K562 (cell line): ENCODE measurements around the gene STRADB. TPM values are rescaled to one million over a fixed set of nuclear protein-coding genes. Genes with fewer than 3 reads are reported as not detected.

ENCODE experiments used
- ATAC-seq: fragments of 200-7000 bp; cut with Tn5 transposase; 3 replicates; pipeline ENCODE4 v1.9.1; 2020; ENCODE audit warnings: moderate library complexity
- Bru-seq: library from RNA; stranded (reverse); fragments of 400-500 nt; gene quantifications from one replicate; lab custom pipeline; 2021; lab: Mats Ljungman, UMichigan
- BruChase-seq, 2 experiments: library from RNA; stranded (reverse); fragments of 400-500 nt; gene quantifications; one replicate each; lab custom pipeline; 2021; lab: Mats Ljungman, UMichigan
- BruUV-seq: library from RNA; stranded (reverse); fragments of 400-500 nt; replicated peaks from 2 replicates; lab custom pipeline; 2021; lab: Mats Ljungman, UMichigan
- CTCF ChIA-PET: fragments of 300-600 bp; formaldehyde crosslinking; extraction: SDS; loops from one replicate; lab custom pipeline; 2021; ENCODE audit warnings: low intra/inter-chr PET ratio; lab: Yijun Ruan, JAX
- POLR2A ChIA-PET: fragments of 300-600, 350-650 bp; sonication (Branson Sonifier 250); formaldehyde crosslinking; extraction: SDS; loops from one replicate; lab custom pipeline; 2021; ENCODE audit warnings: antibody characterized with exemption, inconsistent platforms; lab: Yijun Ruan, JAX
- DNase-seq, 4 experiments: peaks; one replicate each; pipeline versions ENCODE4 v3.0.0 to v3.0.0-alpha.2; 2011 to 2018; ENCODE audit warnings: low spot score in 3 of 4, mixed read lengths in 3 of 4; ENCODE audit errors: extremely low read depth in 1 of 4
- FAIRE-seq: peaks from 2 replicates; lab custom pipeline; 2011; peaks lifted over from hg19 to GRCh38; lab: Jason Lieb, UNC
- H2AFZ ChIP-seq: 2 replicates; pipeline ENCODE4 v1.6.0; 2011; ENCODE audit warnings: low read depth, low read length, control low read depth, inconsistent platforms
- H3K27ac ChIP-seq: fragments of 200-600 bp; 3 replicates; pipeline ENCODE4 v1.8.0; 2011; ENCODE audit warnings: low read depth, mild to moderate bottlenecking, control low read depth, inconsistent platforms, low read length, moderate library complexity, mixed read lengths; ENCODE audit errors: extremely low read depth
- H3K27me3 ChIP-seq, 2 experiments: fragments of 300-600 bp in 1 of 2; 2 replicates in 1 of 2; 3 replicates in 1 of 2; pipeline versions ENCODE4 v1.6.0 to v1.8.0; 2011; ENCODE audit warnings: inconsistent platforms in 2 of 2, low read length in 2 of 2, mild to moderate bottlenecking in 1 of 2, mixed read lengths in 1 of 2, moderate library complexity in 1 of 2; ENCODE audit not compliant: control insufficient read depth in 2 of 2, insufficient read depth in 2 of 2
- H3K36me3 ChIP-seq: fragments of 300-600 bp; 3 replicates; pipeline ENCODE4 v1.8.0; 2011; ENCODE audit warnings: mild to moderate bottlenecking, low read length, inconsistent platforms; ENCODE audit not compliant: control insufficient read depth, insufficient read depth
- H3K4me1 ChIP-seq, 2 experiments: fragments of 200-600 bp in 1 of 2; replicated peaks in 1 of 2; 2 replicates in 1 of 2; 3 replicates in 1 of 2; pipeline versions ENCODE4 v1.5.1 to v1.8.0; 2011; ENCODE audit warnings: inconsistent platforms in 2 of 2, low read length in 2 of 2, mild to moderate bottlenecking in 1 of 2, mixed read lengths in 1 of 2, moderate library complexity in 1 of 2; ENCODE audit not compliant: control insufficient read depth in 2 of 2, insufficient read depth in 2 of 2
- H3K4me2 ChIP-seq: 2 replicates; pipeline ENCODE4 v1.6.1; 2011; ENCODE audit warnings: low read length, control low read depth, inconsistent platforms, mixed read lengths; ENCODE audit not compliant: insufficient read depth
- H3K4me3 ChIP-seq: fragments of 200-600 bp; sonication (generic), shearing (Covaris generic); 2 replicates; pipeline ENCODE4 v1.5.1; 2016; ENCODE audit warnings: control low read depth, inconsistent platforms
- H3K79me2 ChIP-seq: fragments of 200-600 bp; 3 replicates; pipeline ENCODE4 v1.8.0; 2011; ENCODE audit warnings: low read length, inconsistent platforms; ENCODE audit not compliant: control insufficient read depth, insufficient read depth
- H3K9ac ChIP-seq, 2 experiments: 2 replicates each; pipeline versions ENCODE4 v1.6.0 to v1.6.1; 2011; ENCODE audit warnings: low read depth in 2 of 2, low read length in 2 of 2, control low read depth in 1 of 2, inconsistent platforms in 1 of 2, mild to moderate bottlenecking in 1 of 2, mixed read lengths in 1 of 2; ENCODE audit not compliant: insufficient read depth in 1 of 2
- H3K9me1 ChIP-seq: one replicate; pipeline ENCODE4 v1.6.0; 2011; ENCODE audit warnings: inconsistent platforms, mild to moderate bottlenecking, low read length, moderate library complexity; ENCODE audit not compliant: control insufficient read depth, insufficient read depth
- H3K9me3 ChIP-seq: replicated peaks from 2 replicates; pipeline ENCODE4 v1.5.1; 2011; ENCODE audit warnings: low read depth, low read length, inconsistent platforms; ENCODE audit not compliant: control insufficient read depth, insufficient read depth
- H4K20me1 ChIP-seq: replicated peaks from 2 replicates; pipeline ENCODE4 v1.6.1; 2011; ENCODE audit warnings: low read length, inconsistent platforms, mixed read lengths; ENCODE audit not compliant: control insufficient read depth, insufficient read depth
- EP400 ChIP-seq: fragments of 450-650 bp; IDR thresholded peaks from 2 replicates; pipeline ENCODE4 v1.6.1; 2017; ENCODE audit warnings: antibody characterized with exemption, mild to moderate bottlenecking, moderate library complexity
- FOXA3 ChIP-seq, 2 experiments: fragments of 450-650 bp in 1 of 2; sonication (generic) in 1 of 2; formaldehyde crosslinking; IDR thresholded peaks in 1 of 2; conservative IDR thresholded peaks in 1 of 2; 2 replicates each; pipeline versions ENCODE4 v1.4.0 to v1.8.0; 2020 to 2022; ENCODE audit warnings: mild to moderate bottlenecking in 2 of 2, missing genetic modification reagents in 1 of 2
- KLF13 ChIP-seq: fragments of 450-650 bp; IDR thresholded peaks from 2 replicates; pipeline ENCODE4 v1.6.1; 2016; ENCODE audit warnings: missing genetic modification characterization, low read depth, mild to moderate bottlenecking, missing compliant biosample characterization, moderate library complexity, borderline replicate concordance
- L3MBTL2 ChIP-seq: fragments of 450-650 bp; IDR thresholded peaks from 2 replicates; pipeline ENCODE4 v1.6.1; 2016; ENCODE audit warnings: mild to moderate bottlenecking, moderate library complexity
- PHF8 ChIP-seq: fragments of 200-600 bp; sonication (generic); IDR thresholded peaks from 2 replicates; pipeline ENCODE4 v1.6.1; 2012; ENCODE audit warnings: mixed run types, mild to moderate bottlenecking, inconsistent platforms, low read length, moderate library complexity, borderline replicate concordance
- POLR2G ChIP-seq: fragments of 200-400 bp; formaldehyde crosslinking; IDR thresholded peaks from 2 replicates; pipeline ENCODE4 v1.6.1; 2017; ENCODE audit warnings: low read depth, mild to moderate bottlenecking, antibody characterized with exemption, low read length, moderate library complexity
- SIN3A ChIP-seq, 2 experiments: fragments of 150-350 bp in 1 of 2; IDR thresholded peaks; 2 replicates each; pipeline ENCODE4 v1.6.1; 2011 to 2016; ENCODE audit warnings: borderline replicate concordance in 2 of 2, low read depth in 2 of 2, low read length in 2 of 2, mild to moderate bottlenecking in 2 of 2, moderate library complexity in 2 of 2; ENCODE audit not compliant: control insufficient read depth in 1 of 2
- TAF9B ChIP-seq: fragments of 450-650 bp; IDR thresholded peaks from 2 replicates; pipeline ENCODE4 v1.6.1; 2018; ENCODE audit warnings: mild to moderate bottlenecking; ENCODE audit not compliant: partially characterized antibody
- ZNF592 ChIP-seq: fragments of 450-650 bp; IDR thresholded peaks from 2 replicates; pipeline ENCODE4 v1.6.1; 2017; ENCODE audit warnings: antibody characterized with exemption, mild to moderate bottlenecking
- WGBS: fragments of 100-300 bp; shearing (Covaris generic); methylation state at CpG from one replicate; pipeline ENCODE4 v1.1.6; 2016; ENCODE audit warnings: low coverage, mixed read lengths; ENCODE audit not compliant: insufficient coverage; ENCODE audit errors: missing lambda C conversion rate; 5-methylcytosine and 5-hydroxymethylcytosine counted together
- in situ Hi-C: fragments of 300-500 bp; cut with MboI; formaldehyde crosslinking; loops from 4 replicates; pipeline ENCODE4 v1.15.0; 2018; ENCODE audit warnings: inconsistent platforms, mixed read lengths
- intact Hi-C: fragments of 100-400 bp; cut with micrococcal nuclease; formaldehyde crosslinking; loops from 2 replicates; pipeline ENCODE4 v1.14.2; 2022
- long read RNA-seq, 3 experiments: library from polyadenylated mRNA in 2 of 3; library from RNA in 1 of 3; unstranded in 2 of 3; stranded (forward) in 1 of 3; transcript quantifications; one replicate each; pipeline ENCODE4 v2.0.0, GENCODE V29; 2019 to 2022
- polyA minus RNA-seq, 3 experiments: library from RNA; depleted of rRNA, polyadenylated mRNA; stranded (reverse); fragments of >200 nt; gene quantifications; 2 replicates each; pipeline ENCODE4 v1.2.3, GENCODE V29; 2011
- polyA plus RNA-seq, 8 experiments: library from polyadenylated mRNA; depleted of rRNA in 4 of 8; stranded (reverse) in 5 of 8; unstranded in 3 of 8; fragments of >200 nt; fragmentation: Nextera tagmentation in 2 of 8; fragmentation: Illumina TruSeq in 1 of 8; extraction: Ambion mirVana in 2 of 8; extraction: Trizol in 1 of 8; gene quantifications; 2 replicates each; pipeline versions ENCODE4 v1.2.1 to v1.2.3, GENCODE V29; 2011 to 2014; ENCODE audit warnings: inconsistent platforms in 1 of 8, missing spikeins in 1 of 8
- total RNA-seq, 7 experiments: library from RNA; depleted of rRNA in 6 of 7; stranded (reverse); fragments of >200 nt in 6 of 7; fragmentation: Illumina TruSeq in 2 of 7; extraction: Trizol in 2 of 7; gene quantifications; 2 replicates each; pipeline versions ENCODE4 v1.2.1 to v1.2.3, GENCODE V29; 2011 to 2021; ENCODE audit warnings: low replicate concordance in 1 of 7

Gene STRADB
- total RNA-seq (2011; cell fraction: chromatin; rRNA removed; ENCODE audit: low replicate concordance), result 9.3 and 17.8 TPM in 2 replicates
- 3.2 and 4.6 TPM in 2 replicates for total RNA-seq (2011; cell fraction: nucleolus; rRNA removed)
- total RNA-seq (2011; cell fraction: nucleoplasm; rRNA removed), result 8.6 and 15.1 TPM in 2 replicates
- 10.1 and 12.2 TPM in 2 replicates for total RNA-seq (2014; rRNA removed)
- 26.4 and 27.6 TPM in 2 replicates for total RNA-seq (2014; rRNA removed; fragmentation: Illumina TruSeq; extraction: Trizol)
- 28.6 and 30.6 TPM in 2 replicates for total RNA-seq (2015; rRNA removed; fragmentation: Illumina TruSeq; extraction: Trizol)
- total RNA-seq (2021), result 15.7 and 16.5 TPM in 2 replicates
- 21.3 and 22.0 TPM in 2 replicates for polyA plus RNA-seq (2011; rRNA removed)
- 5.8 and 13.3 TPM in 2 replicates for polyA plus RNA-seq (2011; cell fraction: cytosol; rRNA removed)
- 9.0 and 16.4 TPM in 2 replicates for polyA plus RNA-seq (2011; cell fraction: nucleus; rRNA removed)
- 18.4 and 29.0 TPM in 2 replicates for polyA plus RNA-seq (2012)
- polyA plus RNA-seq (2014; fragmentation: Illumina TruSeq; extraction: Trizol), result 22.4 and 27.5 TPM in 2 replicates
- 1 to 10 TPM; 6.9 to 9.1 TPM for polyA plus RNA-seq (2014; fragmentation: Nextera tagmentation; extraction: Ambion mirVana)
- polyA plus RNA-seq (2014; rRNA removed), result 11.3 and 21.0 TPM in 2 replicates
- 15.7 and 16.3 TPM in 2 replicates for polyA minus RNA-seq (2011; rRNA and poly(A)+ RNA removed)
- polyA minus RNA-seq (2011; cell fraction: cytosol; rRNA and poly(A)+ RNA removed), result 6.3 and 11.7 TPM in 2 replicates
- 3.6 and 8.8 TPM in 2 replicates for polyA minus RNA-seq (2011; cell fraction: nucleus; rRNA and poly(A)+ RNA removed)
- Bru-seq, nascent RNA, result percentile 58 among the genes with signal in this experiment
- BruChase-seq, experiment 1, labeled RNA remaining after a 2-hour chase, result percentile 56 among the genes with signal in this experiment
- percentile 59 among the genes with signal in this experiment for BruChase-seq, experiment 2, labeled RNA remaining after a 6-hour chase
- long read RNA-seq, experiment 1, transcript STRADB-201 (12 exons, 2,293 nt), result major isoform, 54 of 64 reads
- long read RNA-seq, experiment 1, partial matches to known transcripts, result 2 of 64 reads
- long read RNA-seq, experiment 1, other reads (novel, unspliced or antisense), result 7 of 64 reads
- long read RNA-seq, experiment 2, transcript STRADB-201 (12 exons, 2,293 nt), result major isoform, 10 of 23 reads
- long read RNA-seq, experiment 2, partial matches to known transcripts, result 10 of 23 reads
- long read RNA-seq, experiment 2, other reads (novel, unspliced or antisense), result 3 of 23 reads
- long read RNA-seq, experiment 3, transcript STRADB-201 (12 exons, 2,293 nt), result major isoform, 30 of 33 reads
- long read RNA-seq, experiment 3, partial matches to known transcripts, result 0 of 33 reads
- long read RNA-seq, experiment 3, other reads (novel, unspliced or antisense), result 3 of 33 reads

- Histone ChIP-seq H2AFZ (peak within 1 kb of the TSS; percentile 98), H3K4me2 (peak within 1 kb of the TSS; percentile 88), H3K27me3 (no peaks in the 10 kb centered on the region), H3K27ac (peak within 1 kb of the TSS; percentile 72), H3K9me3 (no peaks in the 10 kb centered on the region), H3K79me2 (peaks cover 21% of the 10 kb centered on the region), H3K9ac (peak within 1 kb of the TSS; percentile 73 to 97), H3K9me1 (no peaks in the 10 kb centered on the region), H3K4me1 (peaks cover 10 to 12% of the 10 kb centered on the region in 2 experiments; a peak in 3 of 5 replicates), H4K20me1 (no peaks in the 10 kb centered on the region), H3K36me3 (no peaks in the 10 kb centered on the region), H3K4me3 (peak within 1 kb of the TSS; percentile 98)
- intact Hi-C loops, result loop anchor here (5.0 kb wide), 1 partner anchor 44 kb away; no protein-coding TSS in a partner anchor
- ChIA-PET CTCF (no interaction called here), POLR2A (interaction anchor here (0.6 to 2.0 kb wide), 9 partner anchors 11 to 369 kb away, joined by 3 to 17 read pairs (median 3); no protein-coding TSS in a partner anchor)
- FAIRE-seq (peak; percentile 89), ATAC-seq (peak; percentile 98), DNase-seq (peak; percentile 85 to 94 (median 88))
- WGBS, result 0% methylated on average over 21 of the region's 78 CpGs
- BruUV-seq, result no TSS peak
- in situ Hi-C loops, result no loop called here
- TF ChIP-seq FOXA3 (CRISPR knock-in tag; conservative IDR thresholded peaks at IDR 0.05 in 1 of 2, IDR thresholded peaks at IDR 0.05 in 1 of 2), result 0 out of 4 replicates have a peak, but pooled peaks of 1 of the 2 experiments have one; percentile 8
- 0 out of 4 replicates have a peak, but pooled peaks of 1 of the 2 experiments have one; percentile 40 for TF ChIP-seq SIN3A (IDR thresholded peaks at IDR 0.05; ENCODE audit: borderline replicate concordance in 2 of 2, control insufficient read depth in 1 of 2, low read depth in 2 of 2, low read length in 2 of 2)
- TF ChIP-seq L3MBTL2, result peak; percentile 46; the same call in 1 of the 2 replicates
- TF ChIP-seq POLR2G, result peak; percentile 90
- TF ChIP-seq EP400, result peak; percentile 77
- peak; percentile 76; the same call in 1 of the 2 replicates for TF ChIP-seq PHF8
- TF ChIP-seq ZNF592, result 0 out of 2 replicates have a peak, but pooled peaks have one; percentile 34
- TF ChIP-seq TAF9B, result peak; percentile 44
- TF ChIP-seq KLF13 (tag), result peak; percentile 4; the same call in 1 of the 2 replicates
Observed at GRCh38 chr2:201451292-201452057, at the start of gene STRADB, which contains the start of gene TRAK2. TSS of gene STRADB (plus strand) at chr2:201451740. CDS start at chr2:201454841, 3,101 bp downstream. TSS of gene TRAK2 (minus strand) at chr2:201451458. CDS start at chr2:201420507, 30,951 bp downstream.
